GM23338 (cell line): Measurements from ENCODE around the gene TPP1. TPM values are rescaled to one million over a fixed set of nuclear protein-coding genes. Genes with fewer than 3 reads are reported as not detected.

Experiments used
- ATAC-seq: fragments of 200-7000 bp; cut with Tn5 transposase; 3 replicates; pipeline ENCODE4 v1.9.1; 2020
- DNase-seq: peaks from one replicate; pipeline ENCODE4 v3.0.0-alpha.2; 2015; ENCODE audit warnings: low spot score
- H2AFZ ChIP-seq: fragments of 200-600 bp; sonication (generic); 2 replicates; pipeline ENCODE4 v1.8.0; 2016; ENCODE audit warnings: antibody characterized with exemption, mild to moderate bottlenecking, moderate library complexity
- H3F3A ChIP-seq: fragments of 200-600 bp; sonication (generic); replicated peaks from 2 replicates; pipeline ENCODE4 v1.8.0; 2017; ENCODE audit warnings: antibody characterized with exemption, mixed run types, low read depth
- H3K27ac ChIP-seq: fragments of 200-600 bp; sonication (generic); 2 replicates; pipeline ENCODE4 v1.6.1; 2016; ENCODE audit warnings: low read depth
- H3K27me3 ChIP-seq: fragments of 200-600 bp; sonication (generic); 2 replicates; pipeline ENCODE4 v1.8.0; 2016; ENCODE audit warnings: mild to moderate bottlenecking, mixed run types, moderate library complexity; ENCODE audit not compliant: insufficient read depth
- H3K36me3 ChIP-seq: fragments of 200-600 bp; sonication (generic); 2 replicates; pipeline ENCODE4 v1.8.0; 2016; ENCODE audit warnings: mild to moderate bottlenecking; ENCODE audit not compliant: insufficient read depth
- H3K4me1 ChIP-seq: fragments of 200-600 bp; sonication (generic); 2 replicates; pipeline ENCODE4 v1.8.0; 2016; ENCODE audit warnings: mild to moderate bottlenecking, moderate library complexity; ENCODE audit not compliant: insufficient read depth
- H3K4me2 ChIP-seq: fragments of 200-600 bp; sonication (generic); 2 replicates; pipeline ENCODE4 v1.7.1; 2017; ENCODE audit warnings: mixed run types
- H3K4me3 ChIP-seq: fragments of 200-600 bp; sonication (generic); 2 replicates; pipeline ENCODE4 v1.6.1; 2016; ENCODE audit warnings: mixed run types
- H3K79me2 ChIP-seq: fragments of 200-600 bp; sonication (generic); replicated peaks from 2 replicates; pipeline ENCODE4 v1.8.0; 2017; ENCODE audit warnings: mild to moderate bottlenecking; ENCODE audit not compliant: insufficient read depth
- H3K9me2 ChIP-seq: fragments of 200-600 bp; sonication (generic); 2 replicates; pipeline ENCODE4 v1.8.0; 2017; ENCODE audit not compliant: insufficient read depth
- H4K20me1 ChIP-seq: fragments of 200-600 bp; sonication (generic); replicated peaks from 2 replicates; pipeline ENCODE4 v1.8.0; 2017; ENCODE audit warnings: mild to moderate bottlenecking; ENCODE audit not compliant: insufficient read depth
- H3K27ac Mint-ChIP-seq: 2 replicates; pipeline ENCODE4 v1.8.0; 2020; ENCODE audit warnings: inconsistent platforms, mild to moderate bottlenecking, moderate library complexity, mixed read lengths
- H3K27me3 Mint-ChIP-seq: 3 replicates; pipeline ENCODE4 v1.8.0; 2022; ENCODE audit warnings: low read depth, mild to moderate bottlenecking, moderate library complexity, mixed read lengths, inconsistent platforms; ENCODE audit not compliant: insufficient read depth, poor library complexity
- H3K36me3 Mint-ChIP-seq: 3 replicates; pipeline ENCODE4 v1.8.0; 2021; ENCODE audit warnings: low read depth, mild to moderate bottlenecking, inconsistent platforms, moderate library complexity, mixed read lengths
- H3K4me1 Mint-ChIP-seq: 3 replicates; pipeline ENCODE4 v1.8.0; 2020; ENCODE audit warnings: mild to moderate bottlenecking, inconsistent platforms, mixed read lengths
- H3K4me3 Mint-ChIP-seq: 3 replicates; pipeline ENCODE4 v1.8.0; 2021; ENCODE audit warnings: moderate library complexity, mild to moderate bottlenecking, inconsistent platforms, mixed read lengths
- H3K9me3 Mint-ChIP-seq: 3 replicates; pipeline ENCODE4 v1.8.0; 2020; ENCODE audit warnings: moderate library complexity, mild to moderate bottlenecking, inconsistent platforms, mixed read lengths
- CREB1 ChIP-seq: fragments of 250-450 bp; sonication (Bioruptor Pico); IDR thresholded peaks from 2 replicates; pipeline ENCODE4 v1.5.0; 2020; ENCODE audit warnings: low read depth, mild to moderate bottlenecking, moderate library complexity
- CTCF ChIP-seq, 2 experiments: fragments of 200-600 bp in 1 of 2; sonication (generic) in 1 of 2; conservative IDR thresholded peaks; 2 replicates each; pipeline versions ENCODE4 v1.5.1 to v1.6.1; 2016 to 2017; ENCODE audit warnings: antibody characterized with exemption in 2 of 2, low read depth in 2 of 2, mild to moderate bottlenecking in 2 of 2, moderate library complexity in 1 of 2
- EZH2 ChIP-seq: fragments of 200-600 bp; sonication (generic); IDR thresholded peaks from one replicate; pipeline ENCODE4 v1.8.0; 2017; ENCODE audit warnings: antibody characterized with exemption, mild to moderate bottlenecking, low read depth; ENCODE audit not compliant: unreplicated experiment
- EZH2phosphoT487 ChIP-seq: fragments of 200-600 bp; sonication (generic); IDR thresholded peaks from one replicate; pipeline ENCODE4 v1.8.1; 2018; ENCODE audit warnings: antibody characterized with exemption; ENCODE audit not compliant: unreplicated experiment
- JUNB ChIP-seq: IDR thresholded peaks from one replicate; pipeline ENCODE4 v1.6.1; 2016; ENCODE audit warnings: antibody characterized with exemption; ENCODE audit not compliant: unreplicated experiment
- NANOG ChIP-seq: IDR thresholded peaks from 2 replicates; pipeline ENCODE4 v1.6.1; 2016; ENCODE audit warnings: antibody characterized with exemption, borderline replicate concordance
- POLR2AphosphoS5 ChIP-seq: IDR thresholded peaks from 2 replicates; pipeline ENCODE4 v1.6.1; 2016; ENCODE audit warnings: antibody characterized with exemption, low read depth
- STAT1 ChIP-seq: IDR thresholded peaks from one replicate; pipeline ENCODE4 v1.6.1; 2016; ENCODE audit warnings: antibody characterized with exemption; ENCODE audit not compliant: unreplicated experiment
- ZNF114 ChIP-seq: fragments of 250-450 bp; sonication (Bioruptor Pico); IDR thresholded peaks from 2 replicates; pipeline ENCODE4 v1.5.0; 2020; ENCODE audit warnings: mild to moderate bottlenecking, moderate library complexity
- ZNF331 ChIP-seq: fragments of 250-450 bp; sonication (Bioruptor Pico); IDR thresholded peaks from 2 replicates; pipeline ENCODE4 v1.5.0; 2020; ENCODE audit warnings: low read depth, mild to moderate bottlenecking, moderate library complexity
- polyA plus RNA-seq: library from polyadenylated mRNA; unstranded; fragments of >200 nt; fragmentation: Nextera tagmentation; extraction: Ambion mirVana; gene quantifications from 2 replicates; pipeline ENCODE4 v1.2.1, GENCODE V29; 2016
- total RNA-seq: library from RNA; depleted of rRNA; stranded (reverse); fragments of >200 nt; shearing (Covaris generic); gene quantifications from 2 replicates; pipeline ENCODE4 v1.2.3, GENCODE V29; 2014
- TF ChIP-seq, protein P1 (sequence below): IDR thresholded peaks from 2 replicates; pipeline ENCODE4 v1.6.1; 2016; ENCODE audit warnings: antibody characterized with exemption
- TF ChIP-seq, protein P2 (sequence below): IDR thresholded peaks from one replicate; pipeline ENCODE4 v1.6.1; 2018; ENCODE audit warnings: antibody characterized with exemption; ENCODE audit not compliant: unreplicated experiment
- TF ChIP-seq, protein P3 (sequence below): fragments of 250-450 bp; sonication (Bioruptor Pico); IDR thresholded peaks from 2 replicates; pipeline ENCODE4 v1.5.0; 2020; ENCODE audit warnings: mild to moderate bottlenecking, moderate library complexity

TPP1 gene
- total and polyA plus RNA-seq, 2 experiments from 2014 or later: 21.7 to 49.7 TPM

- Histone ChIP-seq H3F3A (no peaks in the 10 kb centered on the region), H2AFZ (no peak overlapping the region), H3K36me3 (no peaks in the 10 kb centered on the region), H3K4me3 (no peak overlapping the region), H3K79me2 (no peaks in the 10 kb centered on the region), H3K4me2 (no peak overlapping the region), H4K20me1 (no peaks in the 10 kb centered on the region), H3K9me2 (no peaks in the 10 kb centered on the region), H3K27ac (no peak overlapping the region), H3K27me3 (no peaks in the 10 kb centered on the region), H3K4me1 (peaks cover 6% of the 10 kb centered on the region; the same call in 1 of the 2 replicates)
- Mint-ChIP-seq H3K4me1 (peaks cover 30% of the 10 kb centered on the region), H3K36me3 (peaks cover 3% of the 10 kb centered on the region; the same call in 1 of the 3 replicates), H3K27ac (no peak overlapping the region), H3K27me3 (peaks cover 6% of the 10 kb centered on the region), H3K4me3 (no peak overlapping the region), H3K9me3 (no peaks in the 10 kb centered on the region)
- TF ChIP-seq, protein P1, sequence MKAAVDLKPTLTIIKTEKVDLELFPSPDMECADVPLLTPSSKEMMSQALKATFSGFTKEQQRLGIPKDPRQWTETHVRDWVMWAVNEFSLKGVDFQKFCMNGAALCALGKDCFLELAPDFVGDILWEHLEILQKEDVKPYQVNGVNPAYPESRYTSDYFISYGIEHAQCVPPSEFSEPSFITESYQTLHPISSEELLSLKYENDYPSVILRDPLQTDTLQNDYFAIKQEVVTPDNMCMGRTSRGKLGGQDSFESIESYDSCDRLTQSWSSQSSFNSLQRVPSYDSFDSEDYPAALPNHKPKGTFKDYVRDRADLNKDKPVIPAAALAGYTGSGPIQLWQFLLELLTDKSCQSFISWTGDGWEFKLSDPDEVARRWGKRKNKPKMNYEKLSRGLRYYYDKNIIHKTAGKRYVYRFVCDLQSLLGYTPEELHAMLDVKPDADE: no peak
- TF ChIP-seq CREB1 (CRISPR knock-in tag) (no peak), ZNF331 (CRISPR knock-in tag) (no peak), ZNF114 (no peak), EZH2phosphoT487 (no peak), POLR2AphosphoS5 (no peak), STAT1 (no peak), CTCF (conservative IDR thresholded peaks at IDR 0.05; ENCODE audit: low read depth in 2 of 2) (no peak), EZH2 (no peak), JUNB (no peak), NANOG (no peak)
- TF ChIP-seq, protein P2, sequence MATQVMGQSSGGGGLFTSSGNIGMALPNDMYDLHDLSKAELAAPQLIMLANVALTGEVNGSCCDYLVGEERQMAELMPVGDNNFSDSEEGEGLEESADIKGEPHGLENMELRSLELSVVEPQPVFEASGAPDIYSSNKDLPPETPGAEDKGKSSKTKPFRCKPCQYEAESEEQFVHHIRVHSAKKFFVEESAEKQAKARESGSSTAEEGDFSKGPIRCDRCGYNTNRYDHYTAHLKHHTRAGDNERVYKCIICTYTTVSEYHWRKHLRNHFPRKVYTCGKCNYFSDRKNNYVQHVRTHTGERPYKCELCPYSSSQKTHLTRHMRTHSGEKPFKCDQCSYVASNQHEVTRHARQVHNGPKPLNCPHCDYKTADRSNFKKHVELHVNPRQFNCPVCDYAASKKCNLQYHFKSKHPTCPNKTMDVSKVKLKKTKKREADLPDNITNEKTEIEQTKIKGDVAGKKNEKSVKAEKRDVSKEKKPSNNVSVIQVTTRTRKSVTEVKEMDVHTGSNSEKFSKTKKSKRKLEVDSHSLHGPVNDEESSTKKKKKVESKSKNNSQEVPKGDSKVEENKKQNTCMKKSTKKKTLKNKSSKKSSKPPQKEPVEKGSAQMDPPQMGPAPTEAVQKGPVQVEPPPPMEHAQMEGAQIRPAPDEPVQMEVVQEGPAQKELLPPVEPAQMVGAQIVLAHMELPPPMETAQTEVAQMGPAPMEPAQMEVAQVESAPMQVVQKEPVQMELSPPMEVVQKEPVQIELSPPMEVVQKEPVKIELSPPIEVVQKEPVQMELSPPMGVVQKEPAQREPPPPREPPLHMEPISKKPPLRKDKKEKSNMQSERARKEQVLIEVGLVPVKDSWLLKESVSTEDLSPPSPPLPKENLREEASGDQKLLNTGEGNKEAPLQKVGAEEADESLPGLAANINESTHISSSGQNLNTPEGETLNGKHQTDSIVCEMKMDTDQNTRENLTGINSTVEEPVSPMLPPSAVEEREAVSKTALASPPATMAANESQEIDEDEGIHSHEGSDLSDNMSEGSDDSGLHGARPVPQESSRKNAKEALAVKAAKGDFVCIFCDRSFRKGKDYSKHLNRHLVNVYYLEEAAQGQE: no peak
- TF ChIP-seq, protein P3, sequence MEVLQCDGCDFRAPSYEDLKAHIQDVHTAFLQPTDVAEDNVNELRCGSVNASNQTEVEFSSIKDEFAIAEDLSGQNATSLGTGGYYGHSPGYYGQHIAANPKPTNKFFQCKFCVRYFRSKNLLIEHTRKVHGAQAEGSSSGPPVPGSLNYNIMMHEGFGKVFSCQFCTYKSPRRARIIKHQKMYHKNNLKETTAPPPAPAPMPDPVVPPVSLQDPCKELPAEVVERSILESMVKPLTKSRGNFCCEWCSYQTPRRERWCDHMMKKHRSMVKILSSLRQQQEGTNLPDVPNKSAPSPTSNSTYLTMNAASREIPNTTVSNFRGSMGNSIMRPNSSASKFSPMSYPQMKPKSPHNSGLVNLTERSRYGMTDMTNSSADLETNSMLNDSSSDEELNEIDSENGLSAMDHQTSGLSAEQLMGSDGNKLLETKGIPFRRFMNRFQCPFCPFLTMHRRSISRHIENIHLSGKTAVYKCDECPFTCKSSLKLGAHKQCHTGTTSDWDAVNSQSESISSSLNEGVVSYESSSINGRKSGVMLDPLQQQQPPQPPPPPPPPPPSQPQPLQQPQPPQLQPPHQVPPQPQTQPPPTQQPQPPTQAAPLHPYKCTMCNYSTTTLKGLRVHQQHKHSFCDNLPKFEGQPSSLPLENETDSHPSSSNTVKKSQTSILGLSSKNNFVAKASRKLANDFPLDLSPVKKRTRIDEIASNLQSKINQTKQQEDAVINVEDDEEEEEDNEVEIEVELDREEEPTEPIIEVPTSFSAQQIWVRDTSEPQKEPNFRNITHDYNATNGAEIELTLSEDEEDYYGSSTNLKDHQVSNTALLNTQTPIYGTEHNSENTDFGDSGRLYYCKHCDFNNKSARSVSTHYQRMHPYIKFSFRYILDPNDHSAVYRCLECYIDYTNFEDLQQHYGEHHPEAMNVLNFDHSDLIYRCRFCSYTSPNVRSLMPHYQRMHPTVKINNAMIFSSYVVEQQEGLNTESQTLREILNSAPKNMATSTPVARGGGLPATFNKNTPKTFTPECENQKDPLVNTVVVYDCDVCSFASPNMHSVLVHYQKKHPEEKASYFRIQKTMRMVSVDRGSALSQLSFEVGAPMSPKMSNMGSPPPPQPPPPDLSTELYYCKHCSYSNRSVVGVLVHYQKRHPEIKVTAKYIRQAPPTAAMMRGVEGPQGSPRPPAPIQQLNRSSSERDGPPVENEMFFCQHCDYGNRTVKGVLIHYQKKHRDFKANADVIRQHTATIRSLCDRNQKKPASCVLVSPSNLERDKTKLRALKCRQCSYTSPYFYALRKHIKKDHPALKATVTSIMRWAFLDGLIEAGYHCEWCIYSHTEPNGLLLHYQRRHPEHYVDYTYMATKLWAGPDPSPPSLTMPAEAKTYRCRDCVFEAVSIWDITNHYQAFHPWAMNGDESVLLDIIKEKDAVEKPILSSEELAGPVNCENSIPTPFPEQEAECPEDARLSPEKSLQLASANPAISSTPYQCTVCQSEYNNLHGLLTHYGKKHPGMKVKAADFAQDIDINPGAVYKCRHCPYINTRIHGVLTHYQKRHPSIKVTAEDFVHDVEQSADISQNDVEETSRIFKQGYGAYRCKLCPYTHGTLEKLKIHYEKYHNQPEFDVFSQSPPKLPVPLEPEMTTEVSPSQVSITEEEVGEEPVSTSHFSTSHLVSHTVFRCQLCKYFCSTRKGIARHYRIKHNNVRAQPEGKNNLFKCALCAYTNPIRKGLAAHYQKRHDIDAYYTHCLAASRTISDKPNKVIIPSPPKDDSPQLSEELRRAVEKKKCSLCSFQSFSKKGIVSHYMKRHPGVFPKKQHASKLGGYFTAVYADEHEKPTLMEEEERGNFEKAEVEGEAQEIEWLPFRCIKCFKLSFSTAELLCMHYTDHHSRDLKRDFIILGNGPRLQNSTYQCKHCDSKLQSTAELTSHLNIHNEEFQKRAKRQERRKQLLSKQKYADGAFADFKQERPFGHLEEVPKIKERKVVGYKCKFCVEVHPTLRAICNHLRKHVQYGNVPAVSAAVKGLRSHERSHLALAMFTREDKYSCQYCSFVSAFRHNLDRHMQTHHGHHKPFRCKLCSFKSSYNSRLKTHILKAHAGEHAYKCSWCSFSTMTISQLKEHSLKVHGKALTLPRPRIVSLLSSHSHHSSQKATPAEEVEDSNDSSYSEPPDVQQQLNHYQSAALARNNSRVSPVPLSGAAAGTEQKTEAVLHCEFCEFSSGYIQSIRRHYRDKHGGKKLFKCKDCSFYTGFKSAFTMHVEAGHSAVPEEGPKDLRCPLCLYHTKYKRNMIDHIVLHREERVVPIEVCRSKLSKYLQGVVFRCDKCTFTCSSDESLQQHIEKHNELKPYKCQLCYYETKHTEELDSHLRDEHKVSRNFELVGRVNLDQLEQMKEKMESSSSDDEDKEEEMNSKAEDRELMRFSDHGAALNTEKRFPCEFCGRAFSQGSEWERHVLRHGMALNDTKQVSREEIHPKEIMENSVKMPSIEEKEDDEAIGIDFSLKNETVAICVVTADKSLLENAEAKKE: no peak
- ATAC-seq (no peak), DNase-seq (no peak)
These were observed 55.6 kb downstream of the TPP1 start for GRCh38 chr11:6563667-6564066.
